GM12872 (cell line): ENCODE measurements around the gene SYNRG.

ENCODE experiments used
- TF ChIP-seq, protein P1 (sequence below): IDR thresholded peaks from 3 replicates; pipeline ENCODE4 v1.5.1; 2011; ENCODE audit warnings: low read depth, mild to moderate bottlenecking, low read length, moderate library complexity; ENCODE audit not compliant: insufficient read depth

SYNRG gene

DNA sequence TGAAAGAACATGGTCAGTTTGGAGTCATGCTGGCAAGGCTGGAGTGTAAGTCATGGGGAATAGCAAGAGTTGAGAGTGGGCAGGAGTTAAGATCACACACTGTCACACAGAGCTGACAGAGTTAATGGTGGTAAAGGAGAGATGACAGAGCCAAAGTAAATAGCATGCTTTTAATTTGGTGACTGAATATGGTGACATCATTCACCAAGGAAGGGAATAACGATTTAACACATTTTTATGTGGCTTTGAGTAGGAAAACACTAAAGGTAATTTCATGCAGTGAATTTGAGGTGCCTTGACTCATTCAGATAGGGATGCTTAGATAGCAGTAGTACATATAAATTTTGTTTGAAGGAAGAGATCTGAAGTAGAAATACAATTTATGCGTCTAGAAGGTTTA, 42.1 kb downstream of the SYNRG start:
- TF ChIP-seq, protein P1, sequence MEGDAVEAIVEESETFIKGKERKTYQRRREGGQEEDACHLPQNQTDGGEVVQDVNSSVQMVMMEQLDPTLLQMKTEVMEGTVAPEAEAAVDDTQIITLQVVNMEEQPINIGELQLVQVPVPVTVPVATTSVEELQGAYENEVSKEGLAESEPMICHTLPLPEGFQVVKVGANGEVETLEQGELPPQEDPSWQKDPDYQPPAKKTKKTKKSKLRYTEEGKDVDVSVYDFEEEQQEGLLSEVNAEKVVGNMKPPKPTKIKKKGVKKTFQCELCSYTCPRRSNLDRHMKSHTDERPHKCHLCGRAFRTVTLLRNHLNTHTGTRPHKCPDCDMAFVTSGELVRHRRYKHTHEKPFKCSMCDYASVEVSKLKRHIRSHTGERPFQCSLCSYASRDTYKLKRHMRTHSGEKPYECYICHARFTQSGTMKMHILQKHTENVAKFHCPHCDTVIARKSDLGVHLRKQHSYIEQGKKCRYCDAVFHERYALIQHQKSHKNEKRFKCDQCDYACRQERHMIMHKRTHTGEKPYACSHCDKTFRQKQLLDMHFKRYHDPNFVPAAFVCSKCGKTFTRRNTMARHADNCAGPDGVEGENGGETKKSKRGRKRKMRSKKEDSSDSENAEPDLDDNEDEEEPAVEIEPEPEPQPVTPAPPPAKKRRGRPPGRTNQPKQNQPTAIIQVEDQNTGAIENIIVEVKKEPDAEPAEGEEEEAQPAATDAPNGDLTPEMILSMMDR: no peak

DNA sequence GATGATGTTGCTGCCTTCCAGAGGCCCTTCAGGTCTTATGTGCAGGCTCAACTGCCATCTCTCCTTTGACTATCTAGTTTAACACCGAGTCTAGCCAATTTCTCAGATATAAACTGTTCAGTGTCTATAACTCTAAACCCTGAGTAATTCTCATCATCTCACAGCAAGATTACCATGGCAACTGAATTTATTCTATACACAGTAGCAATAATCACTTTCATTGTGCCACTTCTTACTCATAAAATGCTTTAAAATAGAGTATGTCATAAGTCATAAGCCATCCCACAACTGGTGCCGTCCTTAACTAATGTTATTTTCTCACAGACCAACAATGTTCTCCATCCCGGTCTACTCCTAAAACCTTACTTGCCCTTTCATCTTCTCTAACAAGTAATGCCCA, 45.0 kb downstream of the SYNRG start:
- TF ChIP-seq, protein P1: no peak

DNA sequence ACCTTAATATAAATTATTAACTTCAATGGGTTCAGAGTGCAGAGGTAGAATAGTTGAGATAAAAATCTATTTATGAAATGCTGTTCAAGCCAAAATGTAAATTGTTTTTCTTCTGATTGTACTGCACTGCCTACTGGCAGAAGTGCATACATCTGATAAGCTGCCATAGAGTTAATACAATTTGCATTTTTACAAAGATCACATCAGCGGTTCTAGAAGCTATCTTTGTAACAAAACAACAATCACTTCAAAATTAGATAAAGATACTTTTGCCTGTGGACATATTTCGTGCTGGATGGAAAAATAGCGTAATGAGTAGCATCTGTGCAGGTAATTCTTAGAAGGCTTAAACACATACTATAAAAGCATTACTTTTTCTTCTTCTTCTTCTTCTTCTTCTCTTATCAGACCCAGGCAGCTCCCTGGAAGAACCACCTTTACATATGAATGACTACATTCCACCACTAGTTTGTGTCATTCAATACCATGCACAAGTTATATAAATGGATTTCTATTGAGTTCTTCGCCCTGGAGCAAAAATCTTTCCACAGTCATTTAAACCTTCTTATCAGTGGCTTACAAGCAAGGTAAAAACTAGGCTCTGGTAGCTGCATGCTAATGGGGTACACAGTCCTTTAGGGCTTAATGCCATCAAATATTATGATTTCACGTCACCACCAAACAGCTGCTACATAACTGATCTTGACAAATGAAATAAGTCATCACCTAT, 47.0 kb downstream of the SYNRG start:
- TF ChIP-seq, protein P1: no peak

DNA sequence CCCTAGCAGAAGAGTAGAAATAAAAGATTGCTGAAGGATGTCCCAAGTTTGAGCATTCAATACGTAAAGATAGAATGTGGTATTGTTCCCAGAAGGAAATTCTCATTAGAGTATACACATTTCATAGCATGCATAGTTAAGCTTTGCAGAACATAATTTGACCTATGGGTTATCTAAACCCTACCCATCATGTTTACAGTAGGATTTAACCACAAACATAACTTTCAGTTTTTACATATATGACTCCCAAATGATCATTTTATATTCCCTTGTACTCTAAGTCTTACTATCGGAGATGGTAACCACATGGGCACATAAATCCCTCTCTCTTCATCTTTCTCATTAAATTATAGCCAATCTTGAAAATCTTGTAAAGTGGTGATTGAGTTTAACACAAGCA, 50.9 kb downstream of the SYNRG start:
- TF ChIP-seq, protein P1: no peak

DNA sequence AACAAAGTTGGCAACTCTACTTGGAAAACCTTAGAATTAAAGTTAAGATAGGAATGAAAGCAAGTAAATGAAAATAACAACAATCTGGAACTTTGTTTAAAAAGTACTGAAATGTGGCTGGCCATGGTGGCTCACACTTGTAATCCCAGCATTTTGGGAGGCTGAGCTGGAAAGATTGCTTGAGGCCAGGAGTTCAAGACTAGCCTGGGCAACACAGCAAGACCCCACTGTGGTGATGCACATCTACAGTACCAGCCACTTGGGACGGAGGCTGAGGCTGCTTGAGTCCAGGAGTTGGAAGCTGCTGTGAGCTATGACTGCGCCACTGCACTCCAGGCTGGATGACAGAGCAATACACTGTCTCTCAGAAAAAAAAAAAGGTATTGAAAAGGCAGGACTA, 51.7 kb downstream of the SYNRG start:
- TF ChIP-seq, protein P1: no peak

DNA sequence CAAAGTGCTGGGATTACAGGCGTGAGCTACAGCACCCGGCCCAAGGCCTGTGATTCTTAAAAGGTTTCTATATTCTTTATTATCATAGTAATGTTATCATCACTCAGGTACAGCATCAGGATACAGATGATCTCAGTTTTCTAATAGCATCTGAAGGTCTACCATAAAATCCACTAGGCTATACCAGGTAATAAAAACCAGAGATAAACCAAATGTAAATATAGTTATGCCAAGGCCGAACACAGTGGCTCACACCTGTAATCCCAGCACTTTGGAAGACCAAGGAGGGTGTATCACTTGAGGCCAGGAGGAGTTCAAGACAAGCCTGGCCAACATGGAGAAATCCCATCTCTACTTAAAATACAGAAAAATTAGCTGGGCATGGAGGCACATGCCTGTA, 53.8 kb downstream of the SYNRG start:
- TF ChIP-seq, protein P1: no peak

DNA sequence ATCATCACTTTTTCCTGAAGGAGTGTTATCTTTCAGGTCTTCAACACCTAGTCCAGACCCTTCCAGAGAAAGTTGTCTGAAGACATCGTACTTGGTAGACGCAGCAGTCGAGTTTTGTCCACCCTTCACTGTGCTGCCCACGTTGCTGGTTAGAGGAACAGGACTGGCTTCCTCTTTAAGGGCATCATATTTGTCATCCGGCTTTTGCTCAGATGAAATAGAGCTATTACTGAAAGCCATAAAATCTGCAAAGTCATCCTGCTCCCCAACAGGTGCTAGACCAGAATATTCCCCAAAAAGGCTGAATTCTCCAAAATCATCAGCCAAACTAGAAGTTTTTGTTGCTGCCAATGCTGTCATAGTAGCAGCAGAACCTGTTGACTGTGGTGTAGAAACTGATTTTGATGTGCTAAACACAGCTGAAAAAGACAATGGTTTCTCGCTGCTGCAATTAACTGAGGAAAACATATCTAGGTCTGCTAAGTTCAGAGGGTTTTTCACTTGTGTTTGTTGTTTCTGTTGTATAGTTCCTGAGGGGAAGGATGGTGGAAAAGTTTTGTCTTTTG, 55.7 kb downstream of the SYNRG start:
- TF ChIP-seq, protein P1: no peak
